ENCODE results near the gene RNF20.

GRCh38 chr9:101508211-101508610, 25.4 kb upstream of the RNF20 start:
- TF ChIP-seq ZNF274 (IDR thresholded peaks at IDR 0.05; ENCODE audit: low read depth, low read length) (no peak), SUZ12 (IDR thresholded peaks at IDR 0.05; ENCODE audit: extremely low read depth, insufficient read depth, insufficient read length) (no peak), YY1 (IDR thresholded peaks at IDR 0.05; ENCODE audit: insufficient read depth, insufficient read length) (no peak)
